WTC11 (cell line): ENCODE measurements around the gene RPA3. TPM values are rescaled to one million over a fixed set of nuclear protein-coding genes. Genes with fewer than 3 reads are reported as not detected.

Experiments
- ATAC-seq: fragments of 200-7000 bp; cut with Tn5 transposase; 2 replicates; pipeline ENCODE4 v1.10.0; 2021; ENCODE audit warnings: mild to moderate bottlenecking, moderate library complexity
- CTCF ChIA-PET: fragments of 300-600 bp; sonication (Branson Sonifier 250); formaldehyde crosslinking; loops from one replicate; lab custom pipeline; 2021; ENCODE audit warnings: antibody characterized with exemption; lab: Charles Lee
- POLR2A ChIA-PET: fragments of 350-600 bp; sonication (Branson Sonifier 250); formaldehyde crosslinking; loops from one replicate; lab custom pipeline; 2021; ENCODE audit warnings: antibody characterized with exemption; lab: Charles Lee
- DNase-seq: peaks from one replicate; pipeline ENCODE4 v3.0.0; 2021; ENCODE audit warnings: low spot score
- H3K27ac Mint-ChIP-seq: 2 replicates; pipeline ENCODE4 v1.8.0; 2021; ENCODE audit warnings: mixed read lengths
- H3K27me3 Mint-ChIP-seq: 2 replicates; pipeline ENCODE4 v1.8.0; 2021; ENCODE audit warnings: low read depth, mild to moderate bottlenecking, moderate library complexity, mixed read lengths
- H3K36me3 Mint-ChIP-seq: 2 replicates; pipeline ENCODE4 v1.8.0; 2021; ENCODE audit warnings: mixed read lengths
- H3K4me1 Mint-ChIP-seq: 2 replicates; pipeline ENCODE4 v1.8.0; 2022; ENCODE audit warnings: mixed read lengths
- H3K4me3 Mint-ChIP-seq: 2 replicates; pipeline ENCODE4 v1.8.0; 2021; ENCODE audit warnings: mild to moderate bottlenecking, moderate library complexity, mixed read lengths
- H3K9me3 Mint-ChIP-seq: 2 replicates; pipeline ENCODE4 v1.8.0; 2021; ENCODE audit warnings: mixed read lengths
- FOXP1 ChIP-seq: sonication (generic); formaldehyde crosslinking; IDR thresholded peaks from 2 replicates; pipeline ENCODE4 v1.8.0; 2022; ENCODE audit warnings: missing genetic modification reagents, mild to moderate bottlenecking, moderate library complexity, borderline replicate concordance
- HMGA2 ChIP-seq: fragments of 250-450 bp; sonication (Bioruptor Pico); IDR thresholded peaks from 2 replicates; pipeline ENCODE4 v1.4.0; 2021; ENCODE audit warnings: mild to moderate bottlenecking, moderate library complexity
- JUN ChIP-seq: sonication (generic); formaldehyde crosslinking; IDR thresholded peaks from 2 replicates; pipeline ENCODE4 v1.8.0; 2023; ENCODE audit warnings: mild to moderate bottlenecking, missing genetic modification reagents
- NFE2L1 ChIP-seq: sonication (generic); formaldehyde crosslinking; IDR thresholded peaks from 2 replicates; pipeline ENCODE4 v1.8.1; 2023; ENCODE audit warnings: missing genetic modification reagents
- SMAD3 ChIP-seq: sonication (generic); formaldehyde crosslinking; IDR thresholded peaks from 2 replicates; pipeline ENCODE4 v1.8.0; 2022; ENCODE audit warnings: missing genetic modification reagents, mild to moderate bottlenecking, borderline replicate concordance
- SP1 ChIP-seq: sonication (generic); formaldehyde crosslinking; conservative IDR thresholded peaks from 2 replicates; pipeline ENCODE4 v1.8.1; 2022; ENCODE audit warnings: missing genetic modification reagents
- TCF7 ChIP-seq: sonication (generic); formaldehyde crosslinking; IDR thresholded peaks from 2 replicates; pipeline ENCODE4 v1.8.0; 2022; ENCODE audit warnings: mild to moderate bottlenecking, low read depth, missing genetic modification reagents, moderate library complexity
- ZNF232 ChIP-seq: sonication (generic); formaldehyde crosslinking; IDR thresholded peaks from 2 replicates; pipeline ENCODE4 v1.8.0; 2022; ENCODE audit warnings: mild to moderate bottlenecking, missing genetic modification reagents
- total RNA-seq: library from RNA; stranded (reverse); gene quantifications from 3 replicates; pipeline ENCODE4 v1.2.3, GENCODE V29; 2021
- TF ChIP-seq, protein P1 (sequence below): sonication (generic); formaldehyde crosslinking; IDR thresholded peaks from 2 replicates; pipeline ENCODE4 v1.8.1; 2023; ENCODE audit warnings: mild to moderate bottlenecking, missing genetic modification reagents
- TF ChIP-seq, protein P2 (sequence below): fragments of 250-450 bp; sonication (Bioruptor Pico); IDR thresholded peaks from 2 replicates; pipeline ENCODE4 v1.9.0; 2021; ENCODE audit warnings: mild to moderate bottlenecking, borderline replicate concordance
- TF ChIP-seq, protein P3 (sequence below): sonication (generic); formaldehyde crosslinking; IDR thresholded peaks from 2 replicates; pipeline ENCODE4 v1.8.0; 2022; ENCODE audit warnings: mild to moderate bottlenecking, missing genetic modification reagents
- TF ChIP-seq, protein P4 (sequence below): sonication (generic); formaldehyde crosslinking; IDR thresholded peaks from 2 replicates; pipeline ENCODE4 v1.8.0; 2022; ENCODE audit warnings: mild to moderate bottlenecking, missing genetic modification reagents
- TF ChIP-seq, protein P5 (sequence below): sonication (generic); formaldehyde crosslinking; IDR thresholded peaks from 2 replicates; pipeline ENCODE4 v1.8.1; 2022; ENCODE audit warnings: low read depth, mild to moderate bottlenecking, moderate library complexity, missing genetic modification reagents, borderline replicate concordance
- TF ChIP-seq, protein P6 (sequence below): fragments of 250-450 bp; sonication (Bioruptor Pico); IDR thresholded peaks from 2 replicates; pipeline ENCODE4 v2.1.2; 2022; ENCODE audit warnings: mild to moderate bottlenecking, moderate library complexity
- TF ChIP-seq, protein P7 (sequence below): sonication (generic); formaldehyde crosslinking; IDR thresholded peaks from 2 replicates; pipeline ENCODE4 v1.8.1; 2022; ENCODE audit warnings: mild to moderate bottlenecking, moderate library complexity, missing genetic modification reagents
- TF ChIP-seq, protein P8 (sequence below): sonication (generic); formaldehyde crosslinking; IDR thresholded peaks from 2 replicates; pipeline ENCODE4 v1.8.0; 2022; ENCODE audit warnings: mild to moderate bottlenecking, missing genetic modification reagents

Gene RPA3
- total RNA-seq, 1 experiment from 2014 or later: 97.8 TPM

DNA sequence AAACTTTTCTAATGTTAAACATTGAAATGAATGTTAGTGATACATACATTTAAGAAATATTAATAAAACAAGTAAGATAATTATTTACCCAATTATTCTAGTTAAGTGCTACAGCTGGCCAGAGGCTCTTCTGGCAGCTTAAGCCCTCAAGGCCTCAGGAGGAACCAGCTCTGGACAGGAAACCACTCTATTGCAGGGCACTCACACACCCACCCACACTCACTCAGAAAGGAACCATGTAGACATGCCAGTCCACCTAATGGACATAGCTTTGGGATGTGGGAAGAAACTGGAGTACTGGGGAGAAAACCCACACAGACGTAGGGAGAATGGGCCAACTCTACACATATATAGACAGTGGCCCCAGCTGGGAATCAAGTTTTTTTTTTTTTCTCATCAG, 49.7 kb downstream of the RPA3 start:
- Mint-ChIP-seq H3K27me3 (no peaks in the 10 kb centered on the region), H3K4me3 (no peak overlapping the region), H3K9me3 (no peaks in the 10 kb centered on the region; the same call in 1 of the 2 replicates), H3K4me1 (peaks cover 21% of the 10 kb centered on the region), H3K27ac (no peak overlapping the region), H3K36me3 (no peaks in the 10 kb centered on the region)
- TF ChIP-seq, protein P1, sequence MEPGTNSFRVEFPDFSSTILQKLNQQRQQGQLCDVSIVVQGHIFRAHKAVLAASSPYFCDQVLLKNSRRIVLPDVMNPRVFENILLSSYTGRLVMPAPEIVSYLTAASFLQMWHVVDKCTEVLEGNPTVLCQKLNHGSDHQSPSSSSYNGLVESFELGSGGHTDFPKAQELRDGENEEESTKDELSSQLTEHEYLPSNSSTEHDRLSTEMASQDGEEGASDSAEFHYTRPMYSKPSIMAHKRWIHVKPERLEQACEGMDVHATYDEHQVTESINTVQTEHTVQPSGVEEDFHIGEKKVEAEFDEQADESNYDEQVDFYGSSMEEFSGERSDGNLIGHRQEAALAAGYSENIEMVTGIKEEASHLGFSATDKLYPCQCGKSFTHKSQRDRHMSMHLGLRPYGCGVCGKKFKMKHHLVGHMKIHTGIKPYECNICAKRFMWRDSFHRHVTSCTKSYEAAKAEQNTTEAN (CRISPR knock-in tag): no peak
- TF ChIP-seq HMGA2 (CRISPR knock-in tag) (no peak), SP1 (CRISPR knock-in tag) (no peak), ZNF232 (no peak), SMAD3 (CRISPR knock-in tag) (no peak), JUN (CRISPR knock-in tag) (no peak), NFE2L1 (CRISPR knock-in tag) (no peak), FOXP1 (CRISPR knock-in tag) (no peak), TCF7 (CRISPR knock-in tag) (no peak)
- TF ChIP-seq, protein P2, sequence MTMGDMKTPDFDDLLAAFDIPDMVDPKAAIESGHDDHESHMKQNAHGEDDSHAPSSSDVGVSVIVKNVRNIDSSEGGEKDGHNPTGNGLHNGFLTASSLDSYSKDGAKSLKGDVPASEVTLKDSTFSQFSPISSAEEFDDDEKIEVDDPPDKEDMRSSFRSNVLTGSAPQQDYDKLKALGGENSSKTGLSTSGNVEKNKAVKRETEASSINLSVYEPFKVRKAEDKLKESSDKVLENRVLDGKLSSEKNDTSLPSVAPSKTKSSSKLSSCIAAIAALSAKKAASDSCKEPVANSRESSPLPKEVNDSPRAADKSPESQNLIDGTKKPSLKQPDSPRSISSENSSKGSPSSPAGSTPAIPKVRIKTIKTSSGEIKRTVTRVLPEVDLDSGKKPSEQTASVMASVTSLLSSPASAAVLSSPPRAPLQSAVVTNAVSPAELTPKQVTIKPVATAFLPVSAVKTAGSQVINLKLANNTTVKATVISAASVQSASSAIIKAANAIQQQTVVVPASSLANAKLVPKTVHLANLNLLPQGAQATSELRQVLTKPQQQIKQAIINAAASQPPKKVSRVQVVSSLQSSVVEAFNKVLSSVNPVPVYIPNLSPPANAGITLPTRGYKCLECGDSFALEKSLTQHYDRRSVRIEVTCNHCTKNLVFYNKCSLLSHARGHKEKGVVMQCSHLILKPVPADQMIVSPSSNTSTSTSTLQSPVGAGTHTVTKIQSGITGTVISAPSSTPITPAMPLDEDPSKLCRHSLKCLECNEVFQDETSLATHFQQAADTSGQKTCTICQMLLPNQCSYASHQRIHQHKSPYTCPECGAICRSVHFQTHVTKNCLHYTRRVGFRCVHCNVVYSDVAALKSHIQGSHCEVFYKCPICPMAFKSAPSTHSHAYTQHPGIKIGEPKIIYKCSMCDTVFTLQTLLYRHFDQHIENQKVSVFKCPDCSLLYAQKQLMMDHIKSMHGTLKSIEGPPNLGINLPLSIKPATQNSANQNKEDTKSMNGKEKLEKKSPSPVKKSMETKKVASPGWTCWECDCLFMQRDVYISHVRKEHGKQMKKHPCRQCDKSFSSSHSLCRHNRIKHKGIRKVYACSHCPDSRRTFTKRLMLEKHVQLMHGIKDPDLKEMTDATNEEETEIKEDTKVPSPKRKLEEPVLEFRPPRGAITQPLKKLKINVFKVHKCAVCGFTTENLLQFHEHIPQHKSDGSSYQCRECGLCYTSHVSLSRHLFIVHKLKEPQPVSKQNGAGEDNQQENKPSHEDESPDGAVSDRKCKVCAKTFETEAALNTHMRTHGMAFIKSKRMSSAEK (CRISPR knock-in tag): no peak
- TF ChIP-seq, protein P3, sequence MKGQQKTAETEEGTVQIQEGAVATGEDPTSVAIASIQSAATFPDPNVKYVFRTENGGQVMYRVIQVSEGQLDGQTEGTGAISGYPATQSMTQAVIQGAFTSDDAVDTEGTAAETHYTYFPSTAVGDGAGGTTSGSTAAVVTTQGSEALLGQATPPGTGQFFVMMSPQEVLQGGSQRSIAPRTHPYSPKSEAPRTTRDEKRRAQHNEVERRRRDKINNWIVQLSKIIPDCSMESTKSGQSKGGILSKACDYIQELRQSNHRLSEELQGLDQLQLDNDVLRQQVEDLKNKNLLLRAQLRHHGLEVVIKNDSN: no peak
- TF ChIP-seq, protein P4, sequence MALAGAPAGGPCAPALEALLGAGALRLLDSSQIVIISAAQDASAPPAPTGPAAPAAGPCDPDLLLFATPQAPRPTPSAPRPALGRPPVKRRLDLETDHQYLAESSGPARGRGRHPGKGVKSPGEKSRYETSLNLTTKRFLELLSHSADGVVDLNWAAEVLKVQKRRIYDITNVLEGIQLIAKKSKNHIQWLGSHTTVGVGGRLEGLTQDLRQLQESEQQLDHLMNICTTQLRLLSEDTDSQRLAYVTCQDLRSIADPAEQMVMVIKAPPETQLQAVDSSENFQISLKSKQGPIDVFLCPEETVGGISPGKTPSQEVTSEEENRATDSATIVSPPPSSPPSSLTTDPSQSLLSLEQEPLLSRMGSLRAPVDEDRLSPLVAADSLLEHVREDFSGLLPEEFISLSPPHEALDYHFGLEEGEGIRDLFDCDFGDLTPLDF (CRISPR knock-in tag): no peak
- TF ChIP-seq, protein P5, sequence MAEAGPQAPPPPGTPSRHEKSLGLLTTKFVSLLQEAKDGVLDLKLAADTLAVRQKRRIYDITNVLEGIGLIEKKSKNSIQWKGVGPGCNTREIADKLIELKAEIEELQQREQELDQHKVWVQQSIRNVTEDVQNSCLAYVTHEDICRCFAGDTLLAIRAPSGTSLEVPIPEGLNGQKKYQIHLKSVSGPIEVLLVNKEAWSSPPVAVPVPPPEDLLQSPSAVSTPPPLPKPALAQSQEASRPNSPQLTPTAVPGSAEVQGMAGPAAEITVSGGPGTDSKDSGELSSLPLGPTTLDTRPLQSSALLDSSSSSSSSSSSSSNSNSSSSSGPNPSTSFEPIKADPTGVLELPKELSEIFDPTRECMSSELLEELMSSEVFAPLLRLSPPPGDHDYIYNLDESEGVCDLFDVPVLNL: no peak
- TF ChIP-seq, protein P6, sequence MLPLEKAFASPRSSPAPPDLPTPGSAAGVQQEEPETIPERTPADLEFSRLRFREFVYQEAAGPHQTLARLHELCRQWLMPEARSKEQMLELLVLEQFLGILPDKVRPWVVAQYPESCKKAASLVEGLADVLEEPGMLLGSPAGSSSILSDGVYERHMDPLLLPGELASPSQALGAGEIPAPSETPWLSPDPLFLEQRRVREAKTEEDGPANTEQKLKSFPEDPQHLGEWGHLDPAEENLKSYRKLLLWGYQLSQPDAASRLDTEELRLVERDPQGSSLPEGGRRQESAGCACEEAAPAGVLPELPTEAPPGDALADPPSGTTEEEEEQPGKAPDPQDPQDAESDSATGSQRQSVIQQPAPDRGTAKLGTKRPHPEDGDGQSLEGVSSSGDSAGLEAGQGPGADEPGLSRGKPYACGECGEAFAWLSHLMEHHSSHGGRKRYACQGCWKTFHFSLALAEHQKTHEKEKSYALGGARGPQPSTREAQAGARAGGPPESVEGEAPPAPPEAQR: no peak
- TF ChIP-seq, protein P7, sequence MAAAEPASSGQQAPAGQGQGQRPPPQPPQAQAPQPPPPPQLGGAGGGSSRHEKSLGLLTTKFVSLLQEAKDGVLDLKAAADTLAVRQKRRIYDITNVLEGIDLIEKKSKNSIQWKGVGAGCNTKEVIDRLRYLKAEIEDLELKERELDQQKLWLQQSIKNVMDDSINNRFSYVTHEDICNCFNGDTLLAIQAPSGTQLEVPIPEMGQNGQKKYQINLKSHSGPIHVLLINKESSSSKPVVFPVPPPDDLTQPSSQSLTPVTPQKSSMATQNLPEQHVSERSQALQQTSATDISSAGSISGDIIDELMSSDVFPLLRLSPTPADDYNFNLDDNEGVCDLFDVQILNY (CRISPR knock-in tag): no peak
- TF ChIP-seq, protein P8, sequence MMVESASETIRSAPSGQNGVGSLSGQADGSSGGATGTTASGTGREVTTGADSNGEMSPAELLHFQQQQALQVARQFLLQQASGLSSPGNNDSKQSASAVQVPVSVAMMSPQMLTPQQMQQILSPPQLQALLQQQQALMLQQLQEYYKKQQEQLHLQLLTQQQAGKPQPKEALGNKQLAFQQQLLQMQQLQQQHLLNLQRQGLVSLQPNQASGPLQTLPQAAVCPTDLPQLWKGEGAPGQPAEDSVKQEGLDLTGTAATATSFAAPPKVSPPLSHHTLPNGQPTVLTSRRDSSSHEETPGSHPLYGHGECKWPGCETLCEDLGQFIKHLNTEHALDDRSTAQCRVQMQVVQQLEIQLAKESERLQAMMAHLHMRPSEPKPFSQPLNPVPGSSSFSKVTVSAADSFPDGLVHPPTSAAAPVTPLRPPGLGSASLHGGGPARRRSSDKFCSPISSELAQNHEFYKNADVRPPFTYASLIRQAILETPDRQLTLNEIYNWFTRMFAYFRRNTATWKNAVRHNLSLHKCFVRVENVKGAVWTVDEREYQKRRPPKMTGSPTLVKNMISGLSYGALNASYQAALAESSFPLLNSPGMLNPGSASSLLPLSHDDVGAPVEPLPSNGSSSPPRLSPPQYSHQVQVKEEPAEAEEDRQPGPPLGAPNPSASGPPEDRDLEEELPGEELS (CRISPR knock-in tag): no peak
- no peak for ATAC-seq
- ChIA-PET CTCF (no interaction called here), POLR2A (no interaction called here)
- no peak for DNase-seq
